Retinal pigment epithelial cell (primary cell): Measurements from ENCODE around the gene VCP.
"Not testable (repeated sequence)": the region's sequence is repeated elsewhere in the genome, so short reads cannot be mapped to it uniquely, and the experiment has no call there.

Experiments
- DNase-seq: peaks from one replicate; pipeline ENCODE4 v3.0.0-alpha.2; 2010; ENCODE audit warnings: low read depth
- H3K4me3 ChIP-seq: 2 replicates; pipeline ENCODE4 v1.5.1; 2011; ENCODE audit warnings: mild to moderate bottlenecking, low read length, control low read depth, moderate library complexity
- TF ChIP-seq, protein P1 (sequence below): conservative IDR thresholded peaks from 2 replicates; pipeline ENCODE4 v1.5.1; 2011; ENCODE audit warnings: low read depth, low read length, control low read depth, inconsistent platforms

Gene VCP

DNA sequence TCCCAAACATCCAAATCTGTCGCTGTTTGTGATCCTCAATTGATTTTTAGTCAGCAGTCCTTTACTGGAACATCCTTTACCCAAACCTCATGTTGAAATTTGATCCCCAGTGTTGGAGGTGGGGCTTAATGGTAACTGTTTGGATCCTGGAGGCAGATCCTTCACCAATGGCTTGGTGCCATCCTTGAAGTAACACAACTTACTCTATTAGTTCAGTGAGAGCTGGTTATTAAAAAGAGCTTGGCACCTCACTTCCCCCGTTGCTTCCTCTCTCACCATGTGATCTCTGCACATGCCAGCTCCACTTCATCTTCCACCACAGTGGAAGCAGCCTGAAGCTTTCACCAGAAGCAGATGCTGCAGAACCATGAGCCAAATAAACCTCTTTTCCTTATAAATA, 42.6 kb downstream of the VCP start:
- no peak overlapping the region for H3K4me3 ChIP-seq
- TF ChIP-seq, protein P1, sequence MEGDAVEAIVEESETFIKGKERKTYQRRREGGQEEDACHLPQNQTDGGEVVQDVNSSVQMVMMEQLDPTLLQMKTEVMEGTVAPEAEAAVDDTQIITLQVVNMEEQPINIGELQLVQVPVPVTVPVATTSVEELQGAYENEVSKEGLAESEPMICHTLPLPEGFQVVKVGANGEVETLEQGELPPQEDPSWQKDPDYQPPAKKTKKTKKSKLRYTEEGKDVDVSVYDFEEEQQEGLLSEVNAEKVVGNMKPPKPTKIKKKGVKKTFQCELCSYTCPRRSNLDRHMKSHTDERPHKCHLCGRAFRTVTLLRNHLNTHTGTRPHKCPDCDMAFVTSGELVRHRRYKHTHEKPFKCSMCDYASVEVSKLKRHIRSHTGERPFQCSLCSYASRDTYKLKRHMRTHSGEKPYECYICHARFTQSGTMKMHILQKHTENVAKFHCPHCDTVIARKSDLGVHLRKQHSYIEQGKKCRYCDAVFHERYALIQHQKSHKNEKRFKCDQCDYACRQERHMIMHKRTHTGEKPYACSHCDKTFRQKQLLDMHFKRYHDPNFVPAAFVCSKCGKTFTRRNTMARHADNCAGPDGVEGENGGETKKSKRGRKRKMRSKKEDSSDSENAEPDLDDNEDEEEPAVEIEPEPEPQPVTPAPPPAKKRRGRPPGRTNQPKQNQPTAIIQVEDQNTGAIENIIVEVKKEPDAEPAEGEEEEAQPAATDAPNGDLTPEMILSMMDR: no peak
- no peak for DNase-seq

- H3K4me3 ChIP-seq: no peak overlapping the region
- DNase-seq: no peak
- TF ChIP-seq, protein P1: no peak
Measured at GRCh38 chr9:35029241-35029640, 43.2 kb downstream of the VCP start.

DNA sequence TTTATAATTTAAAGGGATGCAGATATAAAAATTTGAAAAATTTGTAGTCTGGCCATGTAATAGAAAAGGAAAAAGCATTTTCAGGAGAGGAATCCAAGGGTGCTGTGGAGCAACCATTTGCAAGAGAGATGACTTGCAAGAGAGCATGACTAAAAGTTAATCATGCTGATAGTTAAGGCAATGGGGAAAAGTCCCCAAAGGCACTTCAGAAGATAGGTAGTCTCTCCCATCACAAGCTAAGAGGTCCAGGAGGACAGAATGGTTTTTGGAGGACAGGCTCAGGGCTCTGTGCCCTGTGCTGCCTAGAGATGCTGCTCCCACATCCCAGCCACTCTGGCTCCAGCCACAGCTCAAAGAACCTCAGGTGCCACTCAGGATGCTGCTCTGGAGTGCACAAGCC, 44.1 kb downstream of the VCP start:
- no peak for DNase-seq
- TF ChIP-seq, protein P1: no peak
- H3K4me3 ChIP-seq: no peak overlapping the region

DNA sequence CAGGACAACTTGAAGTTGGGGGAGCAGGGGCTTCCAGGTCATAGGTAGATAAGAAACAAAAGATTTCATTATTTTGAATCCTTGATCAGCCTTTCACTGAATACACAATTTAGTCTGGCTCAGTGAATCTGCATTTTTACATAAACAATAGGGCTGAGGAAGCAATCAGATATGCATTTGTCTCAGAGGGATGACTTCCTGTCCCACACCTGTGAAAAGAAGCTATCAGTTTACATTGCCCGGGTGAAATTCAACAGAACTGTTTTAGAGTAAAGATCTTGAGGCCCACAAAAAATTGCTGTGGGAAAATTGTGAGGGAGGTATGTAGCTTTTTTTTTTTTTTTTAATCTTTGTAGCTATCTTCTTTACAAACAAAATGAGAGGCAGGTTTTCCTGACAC, 44.6 kb downstream of the VCP start:
- TF ChIP-seq, protein P1: no peak
- H3K4me3 ChIP-seq: no peak overlapping the region
- no peak for DNase-seq

GRCh38 chr9:35027374-35027773, 45.1 kb downstream of the VCP start:
- no peak for DNase-seq
- TF ChIP-seq, protein P1: no peak
- no peak overlapping the region for H3K4me3 ChIP-seq

DNA sequence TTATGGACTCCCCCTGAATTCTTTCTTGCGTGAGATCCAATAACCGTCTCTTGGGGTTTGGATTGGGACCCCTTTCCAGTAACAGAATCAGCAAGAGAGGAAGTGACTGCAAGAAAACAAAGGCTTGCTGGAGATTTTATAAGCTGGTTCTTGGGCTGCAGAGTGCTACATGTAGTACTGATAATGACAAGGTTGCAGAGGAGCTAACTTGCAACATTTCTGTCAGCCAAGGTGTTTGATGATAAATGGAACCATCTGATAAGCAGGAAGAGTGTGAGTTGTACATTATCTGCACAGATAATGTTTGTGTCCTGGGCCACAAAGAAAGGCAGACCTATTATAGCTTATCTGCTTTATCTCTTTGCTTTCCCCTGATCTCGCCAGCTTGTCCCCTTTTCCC, 45.8 kb downstream of the VCP start:
- H3K4me3 ChIP-seq: no peak overlapping the region
- TF ChIP-seq, protein P1: no peak
- DNase-seq: no peak

DNA sequence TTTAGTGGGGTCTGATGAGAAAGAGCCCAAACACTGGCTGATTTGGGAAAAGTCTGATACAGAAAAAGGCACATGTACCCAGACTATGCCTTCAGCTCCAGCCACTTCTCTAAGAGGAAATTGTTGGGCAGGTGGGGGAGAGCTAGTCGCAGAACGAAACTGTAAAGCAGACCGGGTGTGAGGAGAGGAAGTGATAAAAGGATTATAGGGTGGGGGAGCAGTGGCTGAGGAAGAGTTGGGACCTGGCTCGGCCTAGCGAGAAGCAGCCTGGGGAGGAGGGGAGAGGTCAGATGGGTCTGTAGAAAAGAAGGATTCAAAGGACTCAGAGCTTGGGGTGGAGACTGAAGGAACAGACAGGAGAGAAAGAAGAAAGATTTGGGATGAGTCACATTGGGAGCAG, 49.0 kb downstream of the VCP start:
- not testable (repeated sequence) for DNase-seq, H3K4me3 ChIP-seq

GRCh38 chr9:35014517-35014916, 57.9 kb downstream of the VCP start:
- TF ChIP-seq, protein P1: no peak
- DNase-seq: no peak
- H3K4me3 ChIP-seq: no peak overlapping the region
